H1 (cell line): ENCODE data around the gene SEMA6A. TPM values are rescaled to one million over a fixed set of nuclear protein-coding genes. Genes with fewer than 3 reads are reported as not detected.

Source experiments
- CTCF ChIA-PET: fragments of 300-600 bp; sonication (Branson Sonifier 250); formaldehyde crosslinking; loops from one replicate; lab custom pipeline; 2021; ENCODE audit not compliant: partially characterized antibody; lab: Charles Lee
- POLR2A ChIA-PET: fragments of 300-600 bp; sonication (Branson Sonifier 250); formaldehyde crosslinking; loops from one replicate; lab custom pipeline; 2021; ENCODE audit warnings: inconsistent platforms; ENCODE audit not compliant: partially characterized antibody; lab: Charles Lee
- DNase-seq, 2 experiments: peaks; one replicate each; pipeline versions ENCODE4 v3.0.0 to v3.0.0-alpha.2; 2010 to 2022; ENCODE audit warnings: low spot score in 2 of 2, low read depth in 1 of 2, mixed read lengths in 1 of 2
- FAIRE-seq: peaks from 2 replicates; lab custom pipeline; 2011; peaks lifted over from hg19 to GRCh38; lab: Jason Lieb, UNC
- H2AFZ ChIP-seq: 2 replicates; pipeline ENCODE4 v1.8.1; 2012; ENCODE audit warnings: low read length, inconsistent platforms
- H2AK5ac ChIP-seq: 2 replicates; pipeline ENCODE4 v1.6.1; 2013; ENCODE audit warnings: low read depth, low read length
- H2BK120ac ChIP-seq: replicated peaks from 2 replicates; pipeline ENCODE3; 2013; ENCODE audit warnings: low read depth, low read length, inconsistent platforms
- H2BK12ac ChIP-seq: 2 replicates; pipeline ENCODE4 v1.6.1; 2013; ENCODE audit warnings: low read depth, low read length
- H2BK15ac ChIP-seq: 2 replicates; pipeline ENCODE4 v1.6.1; 2013; ENCODE audit warnings: low read length
- H2BK20ac ChIP-seq: 2 replicates; pipeline ENCODE4 v1.6.1; 2013; ENCODE audit warnings: low read length
- H2BK5ac ChIP-seq: 2 replicates; pipeline ENCODE4 v1.6.1; 2013; ENCODE audit warnings: low read depth, low read length
- H3K14ac ChIP-seq: 2 replicates; pipeline ENCODE4 v1.6.1; 2013; ENCODE audit warnings: inconsistent platforms; ENCODE audit not compliant: insufficient read length
- H3K18ac ChIP-seq: 2 replicates; pipeline ENCODE4 v1.6.1; 2013; ENCODE audit warnings: low read length; ENCODE audit errors: extremely low read depth
- H3K23ac ChIP-seq: 2 replicates; pipeline ENCODE4 v1.6.1; 2013; ENCODE audit warnings: inconsistent platforms; ENCODE audit not compliant: insufficient read length
- H3K23me2 ChIP-seq: 2 replicates; pipeline ENCODE4 v1.6.1; 2013; ENCODE audit warnings: low read depth, low read length
- H3K27ac ChIP-seq: 2 replicates; pipeline ENCODE4 v1.6.1; 2011; ENCODE audit warnings: low read depth, low read length, inconsistent platforms
- H3K27me3 ChIP-seq, 4 experiments: replicated peaks in 1 of 4; 1 replicate in 1 of 4; 2 replicates in 3 of 4; pipeline versions ENCODE4 v1.6.1 to v1.8.1; 2011 to 2013; ENCODE audit warnings: low read length in 3 of 4, mild to moderate bottlenecking in 3 of 4, inconsistent platforms in 2 of 4, mixed read lengths in 2 of 4, moderate library complexity in 1 of 4; ENCODE audit not compliant: control insufficient read depth in 3 of 4, insufficient read depth in 3 of 4; ENCODE audit errors: extremely low read depth in 1 of 4
- H3K36me3 ChIP-seq, 4 experiments: 2 replicates each; pipeline versions ENCODE4 v1.6.1 to v1.8.1; 2011 to 2013; ENCODE audit warnings: mild to moderate bottlenecking in 4 of 4, low read length in 3 of 4, moderate library complexity in 2 of 4, control low read depth in 1 of 4, inconsistent platforms in 1 of 4; ENCODE audit not compliant: insufficient read depth in 4 of 4, control insufficient read depth in 2 of 4
- H3K4ac ChIP-seq: replicated peaks from 2 replicates; pipeline ENCODE3; 2013; ENCODE audit warnings: low read length, low read depth, mixed read lengths, inconsistent platforms; ENCODE audit not compliant: insufficient read length
- H3K4me1 ChIP-seq, 4 experiments: replicated peaks in 1 of 4; 1 replicate in 1 of 4; 2 replicates in 3 of 4; pipeline versions ENCODE4 v1.6.1 to v1.8.1; 2011 to 2013; ENCODE audit warnings: low read length in 3 of 4, inconsistent platforms in 2 of 4, mixed read lengths in 1 of 4; ENCODE audit not compliant: insufficient read depth in 4 of 4, control insufficient read depth in 3 of 4
- H3K4me2 ChIP-seq, 2 experiments: 2 replicates each; pipeline versions ENCODE4 v1.6.1 to v1.8.1; 2011 to 2013; ENCODE audit warnings: low read depth in 2 of 2, low read length in 2 of 2, control low read depth in 1 of 2, inconsistent platforms in 1 of 2, mild to moderate bottlenecking in 1 of 2; ENCODE audit not compliant: insufficient read depth in 1 of 2
- H3K4me3 ChIP-seq, 4 experiments: fragments of 200-600, 300-600 bp in 1 of 4; sonication (generic), shearing (Covaris generic), sonication (Bioruptor Twin) in 1 of 4; 2 replicates each; pipeline versions ENCODE4 v1.5.1 to v1.8.1; 2011 to 2016; ENCODE audit warnings: low read length in 4 of 4, low read depth in 3 of 4, control low read depth in 2 of 4, inconsistent platforms in 2 of 4, mild to moderate bottlenecking in 2 of 4, mixed read lengths in 1 of 4, moderate library complexity in 1 of 4; ENCODE audit not compliant: insufficient read depth in 2 of 4; ENCODE audit errors: extremely low read depth in 1 of 4
- H3K56ac ChIP-seq: replicated peaks from 2 replicates; pipeline ENCODE3; 2013; ENCODE audit warnings: low read depth, mild to moderate bottlenecking, mixed read lengths, low read length, inconsistent platforms; ENCODE audit not compliant: insufficient read length
- H3K79me1 ChIP-seq: 2 replicates; pipeline ENCODE4 v1.6.1; 2013; ENCODE audit warnings: low read depth, low read length, control low read depth
- H3K79me2 ChIP-seq, 2 experiments: 2 replicates each; pipeline versions ENCODE4 v1.6.1 to v1.8.1; 2012 to 2013; ENCODE audit warnings: low read length in 2 of 2, mild to moderate bottlenecking in 2 of 2, inconsistent platforms in 1 of 2; ENCODE audit not compliant: insufficient read depth in 2 of 2, control insufficient read depth in 1 of 2
- H3K9ac ChIP-seq, 4 experiments: replicated peaks in 1 of 4; 1 replicate in 1 of 4; 2 replicates in 3 of 4; pipeline versions ENCODE4 v1.6.1 to v1.8.1; 2011 to 2013; ENCODE audit warnings: low read depth in 3 of 4, low read length in 3 of 4, control low read depth in 2 of 4, mild to moderate bottlenecking in 2 of 4, moderate library complexity in 2 of 4, inconsistent platforms in 1 of 4; ENCODE audit errors: extremely low read depth in 1 of 4
- H3K9me3 ChIP-seq, 2 experiments: 2 replicates each; pipeline versions ENCODE4 v1.6.1 to v1.8.1; 2012 to 2013; ENCODE audit warnings: mild to moderate bottlenecking in 2 of 2, moderate library complexity in 2 of 2, control low read depth in 1 of 2, inconsistent platforms in 1 of 2, low read depth in 1 of 2, low read length in 1 of 2, mixed read lengths in 1 of 2; ENCODE audit not compliant: insufficient read depth in 2 of 2
- H4K20me1 ChIP-seq, 2 experiments: replicated peaks in 1 of 2; 2 replicates each; pipeline versions ENCODE3 to v1.8.1; 2011 to 2013; ENCODE audit warnings: inconsistent platforms in 2 of 2, low read length in 2 of 2, mild to moderate bottlenecking in 1 of 2; ENCODE audit not compliant: insufficient read depth in 2 of 2, control insufficient read depth in 1 of 2
- H4K5ac ChIP-seq: 2 replicates; pipeline ENCODE4 v1.6.1; 2013; ENCODE audit warnings: low read length, low read depth, mixed read lengths, inconsistent platforms; ENCODE audit not compliant: insufficient read length
- H4K8ac ChIP-seq: 2 replicates; pipeline ENCODE4 v1.8.0; 2013; ENCODE audit warnings: mild to moderate bottlenecking, moderate library complexity, low read length, inconsistent platforms; ENCODE audit not compliant: insufficient read depth; ENCODE audit errors: extremely low read depth
- H4K91ac ChIP-seq: replicated peaks from 2 replicates; pipeline ENCODE3; 2013; ENCODE audit warnings: low read length, mixed read lengths, inconsistent platforms; ENCODE audit not compliant: insufficient read length
- ASH2L ChIP-seq: fragments of 200-600, 300-600 bp; sonication (generic); IDR thresholded peaks from one replicate; pipeline ENCODE4 v1.7.1; 2017; ENCODE audit warnings: low read length
- BRCA1 ChIP-seq: IDR thresholded peaks from 2 replicates; pipeline ENCODE4 v1.6.1; 2012; ENCODE audit warnings: low read depth, low read length, improper control_type of control experiment
- FOSL1 ChIP-seq: IDR thresholded peaks from 2 replicates; pipeline ENCODE4 v1.6.1; 2011; ENCODE audit warnings: mild to moderate bottlenecking, low read depth, low read length, moderate library complexity; ENCODE audit not compliant: insufficient read depth
- KDM5A ChIP-seq: fragments of 200-600 bp; IDR thresholded peaks from 2 replicates; pipeline ENCODE4 v1.7.1; 2012; ENCODE audit warnings: mild to moderate bottlenecking, low read length, inconsistent platforms, mixed read lengths
- SP4 ChIP-seq: IDR thresholded peaks from 2 replicates; pipeline ENCODE4 v1.6.1; 2012; ENCODE audit warnings: low read length, inconsistent platforms
- WGBS, 2 experiments: shearing (Covaris generic) in 1 of 2; methylation state at CpG; one replicate each; pipeline versions ENCODE4 v1.1.6 to v1.1.7; 2013 to 2015; ENCODE audit warnings: low lambda C conversion rate in 2 of 2, mixed read lengths in 2 of 2, inconsistent platforms in 1 of 2, low coverage in 1 of 2, missing lambda C conversion rate in 1 of 2; ENCODE audit not compliant: insufficient replicate concordance in 2 of 2, insufficient coverage in 1 of 2, insufficient read length in 1 of 2; ENCODE audit errors: extremely low coverage in 1 of 2, missing lambda C conversion rate in 1 of 2; 5-methylcytosine and 5-hydroxymethylcytosine counted together
- polyA plus RNA-seq, 7 experiments: library from polyadenylated mRNA; depleted of rRNA in 3 of 7; stranded (reverse) in 5 of 7; unstranded in 2 of 7; fragments of >200 nt in 5 of 7; fragments of 200-250 nt in 2 of 7; gene quantifications; 1 replicate in 5 of 7; 2 replicates in 1 of 7; 4 replicates in 1 of 7; pipeline versions ENCODE4 v1.2.1 to v1.2.3, GENCODE V29; 2011 to 2013; ENCODE audit warnings: missing spikeins in 2 of 7, mixed read lengths in 2 of 7
- total RNA-seq: library from RNA; stranded (reverse); fragmentation: NEBNext Ultra II Directional; extraction: Animal tissue kit (Norgen Biotek cat#: 25700); gene quantifications from 2 replicates; pipeline ENCODE4 v1.2.1, GENCODE V29; 2021
- TF ChIP-seq, protein P1 (sequence below): IDR thresholded peaks from 2 replicates; pipeline ENCODE4 v1.6.1; 2012; ENCODE audit warnings: inconsistent platforms

The SEMA6A gene
- total and polyA plus RNA-seq, 2 of the 8 experiments (the other 6 are each of a cell fraction or from before 2014, with no cell fraction given), result 78.3 to 277 TPM

DNA sequence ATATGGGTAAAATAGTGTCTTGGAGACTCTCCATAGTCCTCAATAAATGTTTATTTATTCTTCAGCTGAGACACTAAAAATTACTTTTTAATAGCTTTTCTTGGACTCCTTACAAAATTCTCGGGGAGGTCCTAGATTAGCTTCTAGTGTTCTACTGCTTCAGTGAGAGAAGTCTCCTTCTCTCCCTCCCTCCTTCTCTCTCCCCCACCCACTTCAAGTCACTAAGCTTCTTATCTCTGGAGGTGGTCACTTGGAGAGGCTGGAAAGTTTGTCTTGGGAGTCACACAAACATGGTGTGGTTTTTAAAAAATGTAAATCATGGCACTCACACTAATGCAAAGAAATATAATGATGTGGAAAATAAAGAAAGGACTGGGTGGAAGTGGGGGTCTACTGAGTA is 64.1 kb downstream of the SEMA6A start:
- ChIA-PET POLR2A (interaction anchor here (0.9 kb wide), 1 partner anchor 12 kb away, joined by 4 read pairs; no protein-coding TSS in a partner anchor), CTCF (interaction anchor here (0.6 to 1.0 kb wide), 3 partner anchors 8 to 149 kb away, joined by 3 to 4 read pairs (median 3); no protein-coding TSS in a partner anchor)
- 88% methylated on average over 1 of the region's 1 CpG; no CpG with 5 or more reads in 1 of the 2 experiments for WGBS, 2 experiments
- Histone ChIP-seq H3K79me1 (peaks cover 8% of the 10 kb centered on the region), H3K4ac (no peak overlapping the region), H2BK20ac (no peak overlapping the region), H3K56ac (no peak overlapping the region), H3K4me3 (no peak overlapping the region), H2AK5ac (no peak overlapping the region), H3K9ac (no peak overlapping the region), H4K5ac (no peak overlapping the region), H3K27ac (no peak overlapping the region), H3K14ac (no peak overlapping the region), H2BK120ac (no peak overlapping the region), H2AFZ (no peak overlapping the region), H4K91ac (no peak overlapping the region), H3K18ac (no peak overlapping the region), H3K9me3 (no peaks in the 10 kb centered on the region), H4K20me1 (peaks cover 30 to 36% of the 10 kb centered on the region in 2 experiments), H4K8ac (no peak overlapping the region), H3K36me3 (no peaks in the 10 kb centered on the region), H3K27me3 (no peaks in the 10 kb centered on the region), H3K79me2 (peaks cover 65 to 100% of the 10 kb centered on the region in 2 experiments), H2BK15ac (no peak overlapping the region), H3K23ac (no peak overlapping the region), H3K23me2 (no peaks in the 10 kb centered on the region; the same call in 1 of the 2 replicates), H2BK5ac (no peak overlapping the region), H3K4me1 (peaks cover 0 to 26% (median 14%) of the 10 kb centered on the region in 4 experiments; a peak in 4 of 7 replicates), H2BK12ac (no peak overlapping the region), H3K4me2 (no peak overlapping the region)
- TF ChIP-seq ASH2L (no peak), KDM5A (no peak), BRCA1 (no peak), SP4 (no peak), FOSL1 (no peak)
- TF ChIP-seq, protein P1, sequence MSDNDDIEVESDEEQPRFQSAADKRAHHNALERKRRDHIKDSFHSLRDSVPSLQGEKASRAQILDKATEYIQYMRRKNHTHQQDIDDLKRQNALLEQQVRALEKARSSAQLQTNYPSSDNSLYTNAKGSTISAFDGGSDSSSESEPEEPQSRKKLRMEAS, result no peak
- DNase-seq (no peak), FAIRE-seq (no peak)
